HG03196 (cell line): Measurements from ENCODE around the gene CTNND2.

Experiments used
- ATAC-seq: cut with Tn5 transposase; IDR thresholded peaks from one replicate; pipeline ENCODE4 v1.9.1; 2021; ENCODE audit not compliant: unreplicated experiment

The CTNND2 gene

GRCh38 chr5:11277323-11277722, 626.9 kb downstream of the CTNND2 start:
- ATAC-seq: no peak

DNA sequence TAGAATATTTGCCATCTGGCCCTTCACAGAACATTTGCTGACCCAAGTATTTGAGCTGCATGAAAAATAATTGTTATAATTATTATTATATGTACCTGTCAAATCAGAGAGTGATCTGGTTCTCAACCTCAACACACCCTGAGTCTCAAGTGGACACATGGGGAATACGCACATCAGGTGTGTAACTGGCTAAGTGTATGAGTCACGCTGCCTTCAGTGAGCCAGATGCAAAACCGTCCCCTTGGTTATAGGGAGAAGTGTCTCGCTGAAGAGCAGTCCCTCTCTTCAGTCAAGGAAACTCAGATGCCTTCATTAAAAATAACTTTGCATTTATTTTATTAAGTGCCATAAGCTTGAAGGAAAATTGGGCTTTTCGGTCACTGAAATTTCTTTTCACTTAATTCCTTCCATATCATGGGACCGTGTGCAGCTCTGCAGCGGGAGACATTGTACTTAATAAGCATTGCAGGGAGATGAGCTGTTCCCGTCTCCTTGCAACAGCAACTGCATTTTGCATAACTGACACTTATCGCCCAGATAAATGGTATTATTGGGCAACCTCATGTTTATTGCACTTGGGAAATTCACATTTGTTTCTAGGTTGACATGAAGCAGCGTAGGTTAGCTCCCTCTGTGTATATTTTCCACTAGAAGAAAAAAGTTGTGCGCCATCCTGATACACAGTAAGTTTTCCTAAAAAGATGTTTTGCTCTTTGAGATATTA, 630.9 kb downstream of the CTNND2 start:
- no peak for ATAC-seq

DNA sequence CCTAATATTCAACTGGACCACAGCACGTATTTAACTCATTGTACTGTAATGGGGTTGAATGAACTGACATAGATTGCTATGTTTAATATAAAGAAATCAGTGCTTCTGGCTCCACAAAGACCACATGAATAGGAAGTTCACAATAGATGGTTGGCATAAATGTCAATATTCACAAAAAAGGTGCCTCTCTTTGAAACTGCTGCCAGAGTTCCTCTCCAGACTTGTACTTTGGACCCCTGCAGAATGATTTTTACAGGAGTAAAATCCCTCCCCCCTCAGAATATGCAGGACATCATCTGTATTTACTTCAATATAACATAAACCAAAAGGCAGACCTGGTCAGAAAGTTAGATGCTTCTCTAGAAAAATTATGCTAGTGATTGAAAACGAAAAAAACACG, 634.7 kb downstream of the CTNND2 start:
- no peak for ATAC-seq

DNA sequence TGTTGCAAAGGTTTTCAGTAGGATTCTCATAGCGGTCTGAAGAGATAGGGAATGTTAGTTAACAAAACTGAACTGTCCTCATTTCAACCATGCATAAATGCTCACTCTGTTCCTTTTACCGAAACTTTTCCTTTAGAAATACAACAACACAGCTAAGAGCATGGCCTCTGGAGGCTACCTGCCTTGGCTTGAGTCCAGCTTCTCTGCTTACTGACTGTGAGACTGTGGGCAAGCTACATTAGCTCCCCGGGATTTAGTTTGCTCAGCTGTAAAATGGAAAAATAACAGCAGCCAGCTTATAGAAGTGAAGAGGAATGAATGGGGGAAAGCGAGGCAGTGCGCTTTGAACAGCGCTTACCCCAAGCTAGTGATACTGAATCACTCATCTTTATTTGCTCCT, 635.4 kb downstream of the CTNND2 start:
- ATAC-seq: no peak

DNA sequence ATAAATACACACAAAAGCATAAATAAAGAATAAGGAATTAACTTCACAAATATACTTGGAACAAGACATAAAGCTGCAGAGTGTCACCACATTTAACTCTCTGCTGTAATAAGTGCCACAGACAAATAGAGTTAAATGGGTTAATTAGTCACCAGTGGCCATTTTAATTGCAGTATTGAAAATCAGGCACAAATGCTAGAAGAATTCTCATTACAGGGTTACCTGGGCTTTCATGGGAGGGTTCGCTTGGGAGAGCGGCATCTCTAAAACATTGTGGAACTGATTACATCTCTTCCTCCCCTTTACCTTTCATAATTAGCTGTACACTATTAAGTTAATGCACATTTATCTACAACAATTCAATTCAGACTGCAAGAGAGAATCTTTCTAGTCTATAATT, 637.9 kb downstream of the CTNND2 start:
- ATAC-seq: no peak

DNA sequence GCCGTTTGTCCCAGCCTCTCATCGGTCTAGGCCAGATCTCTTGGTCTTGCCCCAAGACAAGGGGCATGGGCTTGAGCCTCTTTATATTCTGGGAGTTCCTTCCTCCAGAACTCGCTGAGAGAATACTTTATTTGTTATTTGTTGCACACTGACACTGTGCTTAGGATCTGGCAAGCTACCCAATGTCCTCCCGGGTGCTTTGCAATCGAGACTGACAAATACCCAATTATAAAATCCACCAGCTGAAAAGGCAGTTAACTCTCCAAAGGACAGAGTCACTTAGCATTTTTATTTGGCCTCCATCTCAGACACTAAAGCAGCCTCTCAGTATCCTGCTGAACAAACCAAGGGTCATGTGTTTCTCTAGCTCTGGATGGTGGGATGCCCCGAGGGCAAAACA, 643.0 kb downstream of the CTNND2 start:
- no peak for ATAC-seq

DNA sequence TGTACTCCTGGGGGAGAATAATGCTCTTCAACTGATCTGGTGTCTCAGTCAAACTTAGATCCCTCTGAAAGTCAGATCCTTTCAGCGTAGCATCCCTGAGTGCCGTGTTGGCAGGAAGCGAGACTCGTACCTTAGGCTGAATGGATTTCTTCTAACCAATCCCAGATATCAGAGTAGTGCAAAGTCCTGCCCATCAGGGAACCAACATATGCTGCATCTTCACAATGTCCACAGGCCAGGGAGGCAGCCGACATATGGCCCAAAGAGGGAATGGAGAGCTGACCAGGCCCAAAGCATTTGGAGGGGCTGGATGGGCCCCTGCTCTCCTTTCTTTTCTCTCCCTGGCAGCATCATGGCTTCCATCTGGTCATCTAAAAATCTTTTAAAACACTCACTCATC, 646.2 kb downstream of the CTNND2 start:
- ATAC-seq: no peak

DNA sequence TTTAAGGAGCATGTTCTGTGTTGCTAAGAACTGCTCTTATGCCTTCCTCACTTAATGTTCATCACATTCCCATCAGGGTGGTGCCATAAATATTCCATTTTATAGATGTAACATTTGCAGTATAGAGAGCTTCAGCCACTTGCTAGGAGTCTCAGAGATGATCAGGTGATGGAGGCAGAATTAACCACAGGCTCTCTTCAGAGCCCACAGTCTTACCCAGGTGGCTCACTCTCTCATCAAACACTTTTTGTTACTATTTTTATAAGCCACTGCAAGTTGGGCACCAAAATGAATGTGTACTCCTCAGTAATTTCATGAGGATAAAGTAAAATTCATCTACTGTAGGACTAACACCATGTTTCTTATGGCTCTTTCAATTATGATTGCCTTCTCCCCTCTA, 651.7 kb downstream of the CTNND2 start:
- ATAC-seq: no peak

DNA sequence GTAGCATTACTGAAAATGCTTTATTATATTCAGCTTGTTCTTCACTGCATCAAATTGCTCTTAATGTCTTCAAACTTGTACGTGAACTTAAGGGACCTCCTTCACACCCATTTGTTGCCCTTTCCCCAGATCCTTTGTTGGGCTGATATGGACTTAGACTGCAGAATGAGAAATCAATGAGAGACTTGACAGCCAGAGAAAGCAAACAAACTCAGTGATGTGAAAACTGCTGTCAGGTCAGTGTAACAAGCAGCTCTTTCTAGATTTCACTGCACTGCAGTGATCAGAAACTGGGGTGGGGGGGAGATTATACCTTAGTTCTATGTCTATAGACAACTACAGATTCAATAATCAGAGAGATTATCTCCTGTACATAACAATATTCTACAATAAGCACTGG, 652.2 kb downstream of the CTNND2 start:
- no peak for ATAC-seq

DNA sequence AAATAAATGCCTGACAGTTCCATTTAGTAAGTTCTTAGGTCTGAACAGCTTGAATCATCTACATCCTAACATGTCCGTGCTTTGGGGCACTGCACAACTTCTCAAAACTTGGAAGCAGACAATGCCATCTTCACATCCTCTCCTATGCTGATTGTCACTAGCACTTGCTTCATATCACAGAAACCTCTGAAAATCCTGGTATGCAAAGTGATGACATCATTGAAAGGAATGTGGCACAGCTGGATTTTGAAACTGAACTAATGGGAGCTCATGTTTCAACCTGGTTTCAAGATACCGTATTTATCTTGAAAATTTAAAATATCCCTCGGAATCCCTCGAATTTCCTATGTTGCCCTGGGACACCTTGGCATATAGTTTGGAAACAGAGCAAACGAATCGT, 653.0 kb downstream of the CTNND2 start:
- no peak for ATAC-seq

DNA sequence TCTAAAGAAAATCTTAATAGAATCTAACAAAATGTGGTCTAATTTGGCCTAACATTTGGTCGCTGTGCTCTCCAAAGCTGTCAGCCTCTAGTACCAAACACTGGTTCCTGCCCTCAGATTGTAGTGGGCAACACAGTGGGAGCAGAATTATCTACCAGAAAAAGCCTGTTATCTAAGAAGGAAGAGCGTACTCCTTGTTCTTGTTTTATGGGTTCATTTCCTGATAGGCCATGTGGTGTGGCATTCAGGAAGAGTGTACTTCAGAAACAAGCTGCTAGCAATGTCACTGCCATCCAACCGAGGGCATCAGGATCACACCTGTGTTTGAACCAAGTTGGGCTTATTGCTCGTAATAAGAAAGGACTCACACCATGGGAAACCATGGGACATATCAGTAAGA, 655.3 kb downstream of the CTNND2 start:
- no peak for ATAC-seq

DNA sequence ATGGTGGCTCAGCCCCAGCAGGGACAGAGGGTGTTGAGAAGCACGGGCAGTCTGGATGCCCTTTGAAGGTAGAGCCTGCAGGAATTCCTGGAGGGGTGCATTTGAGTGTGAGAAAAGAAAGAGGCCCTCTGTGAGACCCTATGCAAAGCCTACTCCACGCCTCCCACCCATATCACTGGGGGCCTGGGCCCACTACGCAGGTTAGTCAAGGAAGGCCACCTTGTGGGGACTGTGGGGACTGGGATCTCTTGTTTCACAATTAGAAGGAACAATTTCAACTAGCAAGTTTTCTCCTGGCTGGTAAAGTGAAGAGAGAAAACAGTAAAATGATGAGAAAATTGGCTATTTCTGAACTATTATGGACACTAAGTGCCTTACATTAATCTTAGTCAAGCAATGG, 657.0 kb downstream of the CTNND2 start:
- ATAC-seq: no peak

GRCh38 chr5:11240293-11241190, 663.7 kb downstream of the CTNND2 start:
- no peak for ATAC-seq

DNA sequence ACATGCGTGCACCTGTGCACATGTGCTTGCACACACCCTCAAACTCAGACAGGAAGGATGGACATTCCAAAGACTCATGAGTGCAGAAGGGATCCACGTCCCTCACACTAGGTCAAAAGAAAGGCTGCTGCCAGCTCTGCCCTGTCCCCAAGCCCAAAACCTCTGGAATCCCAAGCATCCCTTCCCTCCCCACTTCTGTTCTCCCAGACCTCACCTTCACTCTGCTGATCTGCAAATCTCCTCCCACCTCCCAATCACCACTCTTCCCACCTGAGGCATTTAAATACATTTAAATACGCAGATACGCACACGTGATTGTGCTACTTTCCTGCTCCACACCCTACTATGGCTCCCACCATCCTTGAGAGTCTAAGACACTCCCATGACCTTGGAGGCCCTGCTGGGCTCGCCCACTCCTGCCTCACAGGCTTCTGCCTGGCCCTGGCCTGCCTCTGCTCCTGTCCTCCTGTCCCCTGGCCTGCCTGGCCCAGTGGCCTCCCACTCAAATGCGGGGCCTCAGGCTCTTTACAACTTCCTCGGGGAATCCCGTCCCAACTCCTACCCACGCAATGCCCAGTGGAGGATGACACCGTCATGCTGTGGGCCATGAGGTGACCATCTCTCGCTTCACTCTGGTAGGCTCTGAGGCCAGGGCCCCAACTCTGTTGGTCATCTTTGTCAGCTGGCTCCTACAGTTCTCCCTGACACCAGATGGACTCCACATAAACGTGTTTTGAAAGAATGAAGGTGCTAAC, 664.8 kb downstream of the CTNND2 start:
- no peak for ATAC-seq

- ATAC-seq: no peak
Measured at GRCh38 chr5:11234501-11234911, 669.7 kb downstream of the CTNND2 start.

- no peak for ATAC-seq
Measured at GRCh38 chr5:11230890-11231289, 673.4 kb downstream of the CTNND2 start.

DNA sequence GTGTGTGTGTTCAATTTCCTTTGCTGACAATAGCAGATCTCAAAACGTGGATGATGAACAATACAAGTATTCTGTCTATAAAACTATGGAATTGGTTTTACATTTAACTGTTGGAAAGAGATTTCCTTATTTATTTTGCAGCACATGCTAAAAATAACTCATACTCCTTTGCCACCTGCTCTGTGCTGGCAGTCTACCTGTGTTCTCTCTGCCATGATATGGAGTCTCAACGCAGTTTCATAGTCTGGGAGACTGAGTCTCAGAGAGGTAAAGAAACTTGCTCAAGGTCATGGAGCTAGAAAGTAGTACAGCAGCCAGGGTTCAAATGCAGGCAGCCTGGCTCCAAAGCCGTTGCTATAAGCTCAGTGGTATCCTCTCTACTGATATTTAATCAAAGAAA, 677.2 kb downstream of the CTNND2 start:
- no peak for ATAC-seq

- no peak for ATAC-seq
Measured at GRCh38 chr5:11224436-11225187, 679.6 kb downstream of the CTNND2 start.

DNA sequence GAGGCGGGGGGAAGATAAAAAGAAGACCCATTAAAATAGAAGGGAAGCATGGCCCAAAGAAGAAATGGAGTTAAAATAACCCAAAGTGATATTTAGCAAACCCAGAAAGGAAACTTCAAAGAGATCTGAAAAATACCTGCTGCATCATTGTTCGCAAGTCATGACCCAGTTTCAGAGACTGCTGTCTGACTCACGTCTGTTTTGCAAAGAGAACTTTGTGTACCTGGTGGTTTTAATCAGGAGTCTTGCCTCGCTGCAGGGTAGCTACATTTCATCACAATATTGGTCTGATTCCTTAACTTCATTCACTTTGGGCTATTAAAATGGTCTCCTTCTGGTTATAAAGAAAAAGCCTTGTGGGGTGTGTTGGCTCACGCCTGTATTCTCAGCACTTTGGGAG, 682.1 kb downstream of the CTNND2 start:
- ATAC-seq: no peak

DNA sequence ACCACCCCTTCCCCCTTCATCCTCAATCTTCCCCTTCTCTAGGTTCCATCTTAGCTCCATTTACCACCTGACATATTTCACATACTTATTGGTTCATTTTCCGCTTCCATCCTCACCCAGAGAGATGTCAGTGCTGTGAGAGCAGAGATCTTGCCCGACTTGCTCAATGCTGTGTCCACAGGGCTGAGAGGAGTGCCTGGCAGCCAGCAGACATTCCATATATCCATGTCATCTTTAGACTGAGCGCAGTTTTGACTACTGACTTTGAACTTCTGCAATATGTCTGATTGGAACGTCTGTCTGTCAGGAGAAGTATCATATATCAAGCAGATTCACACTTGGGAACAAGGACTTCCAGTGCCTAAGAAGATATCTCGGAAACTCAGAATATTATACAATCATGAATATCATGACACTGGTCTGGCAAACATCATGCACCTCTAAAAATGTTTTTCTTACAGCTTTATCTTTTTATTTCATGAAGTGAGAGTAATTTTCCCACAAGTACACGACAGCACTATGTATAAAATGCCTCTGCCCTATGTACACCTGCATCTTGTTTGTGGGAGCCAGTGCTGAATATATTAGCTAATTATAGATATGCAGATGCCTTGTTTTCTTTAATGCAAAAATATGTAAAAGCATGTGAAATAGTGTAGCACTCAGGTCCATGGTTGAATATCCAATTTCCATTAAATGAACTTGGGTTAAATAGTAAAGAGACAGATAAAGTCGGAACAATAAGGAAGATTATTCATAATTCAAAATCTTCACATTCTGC, 689.2 kb downstream of the CTNND2 start:
- no peak for ATAC-seq
